Measurements from ENCODE around the gene SLC16A13. TPM values are rescaled to one million over a fixed set of nuclear protein-coding genes. Genes with fewer than 3 reads are reported as not detected.

SLC16A13 gene
- total RNA-seq, 1 donor from 2014 or later: 3.4 TPM

DNA sequence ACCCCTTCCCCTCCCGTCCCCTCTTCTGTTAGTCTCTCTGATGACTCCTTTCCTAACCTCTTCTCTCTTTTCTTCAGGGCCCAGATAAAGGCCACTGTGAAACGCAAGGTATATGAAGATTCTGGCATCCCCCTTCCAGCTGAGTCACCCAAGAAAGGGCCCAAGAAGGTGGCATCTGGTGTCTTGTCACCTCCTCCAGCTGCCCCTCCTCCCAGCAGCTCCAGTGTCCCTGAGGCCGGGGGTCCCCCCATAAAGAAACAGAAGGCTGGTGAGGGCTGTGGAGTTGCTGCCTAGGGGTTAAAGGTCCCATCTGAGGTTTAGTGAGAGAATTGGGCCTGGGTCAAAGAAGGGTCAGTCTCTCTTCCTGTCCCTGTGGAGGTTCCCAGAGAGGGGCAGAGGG lies 19.4 kb upstream of the SLC16A13 start:
- TF ChIP-seq, protein P1, sequence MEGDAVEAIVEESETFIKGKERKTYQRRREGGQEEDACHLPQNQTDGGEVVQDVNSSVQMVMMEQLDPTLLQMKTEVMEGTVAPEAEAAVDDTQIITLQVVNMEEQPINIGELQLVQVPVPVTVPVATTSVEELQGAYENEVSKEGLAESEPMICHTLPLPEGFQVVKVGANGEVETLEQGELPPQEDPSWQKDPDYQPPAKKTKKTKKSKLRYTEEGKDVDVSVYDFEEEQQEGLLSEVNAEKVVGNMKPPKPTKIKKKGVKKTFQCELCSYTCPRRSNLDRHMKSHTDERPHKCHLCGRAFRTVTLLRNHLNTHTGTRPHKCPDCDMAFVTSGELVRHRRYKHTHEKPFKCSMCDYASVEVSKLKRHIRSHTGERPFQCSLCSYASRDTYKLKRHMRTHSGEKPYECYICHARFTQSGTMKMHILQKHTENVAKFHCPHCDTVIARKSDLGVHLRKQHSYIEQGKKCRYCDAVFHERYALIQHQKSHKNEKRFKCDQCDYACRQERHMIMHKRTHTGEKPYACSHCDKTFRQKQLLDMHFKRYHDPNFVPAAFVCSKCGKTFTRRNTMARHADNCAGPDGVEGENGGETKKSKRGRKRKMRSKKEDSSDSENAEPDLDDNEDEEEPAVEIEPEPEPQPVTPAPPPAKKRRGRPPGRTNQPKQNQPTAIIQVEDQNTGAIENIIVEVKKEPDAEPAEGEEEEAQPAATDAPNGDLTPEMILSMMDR (IDR thresholded peaks at IDR 0.05; ENCODE audit: insufficient read depth, low read length, poor library complexity, severe bottlenecking): no peak
- no peak for DNase-seq (ENCODE audit: low read depth)
- Histone ChIP-seq H3K36me3 (ENCODE audit: control insufficient read depth, insufficient read depth, low read length) (peaks cover 1% of the 10 kb centered on the region), H3K27me3 (ENCODE audit: control insufficient read depth, insufficient read depth, low read length) (no peaks in the 10 kb centered on the region), H3K4me3 (ENCODE audit: low read depth, low read length) (no peak overlapping the region)

DNA sequence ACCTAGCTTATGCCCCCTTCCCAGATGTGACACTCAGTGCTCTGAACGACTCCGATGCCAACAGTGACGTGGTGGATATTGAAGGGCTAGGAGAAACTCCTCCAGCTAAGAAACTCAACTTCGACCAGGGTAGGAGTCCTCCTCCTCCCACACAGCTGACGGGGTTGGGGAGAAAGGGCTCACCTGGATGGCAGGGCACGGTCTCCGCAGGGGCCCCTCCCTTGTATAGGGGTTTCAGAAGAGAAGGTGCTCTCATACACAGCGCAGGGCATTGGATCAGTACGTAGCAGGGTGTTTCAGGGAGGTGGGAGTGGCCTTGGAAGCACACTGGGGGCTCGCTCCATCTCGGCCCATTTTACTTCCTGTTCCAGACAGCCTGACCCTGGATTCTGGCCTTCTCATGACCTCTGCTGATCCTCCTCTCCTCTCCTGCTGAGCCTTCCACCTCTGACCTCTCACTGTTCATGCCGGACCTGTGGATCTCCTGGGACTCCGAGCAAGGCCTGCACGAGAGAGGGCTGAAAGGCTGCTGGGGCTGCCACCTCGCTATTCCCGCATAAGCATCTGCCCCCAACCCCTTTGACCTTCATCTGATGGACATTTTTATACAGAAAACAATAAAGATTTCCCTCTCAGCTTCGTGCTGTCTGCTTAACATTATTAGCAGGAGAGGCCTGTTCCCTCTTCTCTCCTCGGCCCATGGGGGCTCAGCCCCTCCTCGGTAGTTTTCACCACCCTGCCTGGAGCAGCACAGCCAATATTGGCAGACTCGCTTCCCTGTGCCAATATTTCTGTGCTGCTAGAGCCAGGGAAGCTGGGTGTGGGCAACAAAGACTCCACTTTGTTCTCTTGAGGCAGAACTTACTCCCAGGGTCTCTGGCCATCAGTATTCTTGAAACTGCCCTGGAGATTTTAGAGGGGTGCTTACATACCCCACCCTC lies 18.7 kb upstream of the SLC16A13 start:
- DNase-seq (ENCODE audit: low read depth): no peak
- TF ChIP-seq, protein P1 (IDR thresholded peaks at IDR 0.05; ENCODE audit: insufficient read depth, low read length, poor library complexity, severe bottlenecking): no peak
- peaks cover 1% of the 10 kb centered on the region for H3K36me3 ChIP-seq (ENCODE audit: control insufficient read depth, insufficient read depth, low read length)
- H3K27me3 ChIP-seq (ENCODE audit: control insufficient read depth, insufficient read depth, low read length): peaks cover 2% of the 10 kb centered on the region
- H3K4me3 ChIP-seq (ENCODE audit: low read depth, low read length): no peak overlapping the region

DNA sequence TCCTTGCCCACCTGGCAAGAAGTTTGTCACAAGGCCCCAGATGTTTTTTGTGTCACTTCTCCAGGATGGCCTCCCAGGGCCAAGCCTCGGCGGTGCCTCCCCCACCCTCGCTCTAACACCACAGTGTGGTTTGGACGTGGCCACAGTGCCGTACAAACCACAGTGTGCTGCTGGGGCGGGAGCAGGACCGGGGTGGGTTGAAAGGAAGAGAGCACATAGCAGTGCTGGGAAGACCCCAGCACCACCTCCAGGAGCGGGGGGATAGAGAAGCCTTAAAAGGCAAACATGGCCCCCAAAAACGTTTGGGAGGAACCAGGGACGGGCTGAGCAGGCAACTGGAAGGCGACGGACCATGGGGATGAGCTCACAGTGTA lies 18.0 kb upstream of the SLC16A13 start:
- H3K27me3 ChIP-seq (ENCODE audit: control insufficient read depth, insufficient read depth, low read length): peaks cover 9% of the 10 kb centered on the region
- no peak for DNase-seq (ENCODE audit: low read depth)
- TF ChIP-seq, protein P1 (IDR thresholded peaks at IDR 0.05; ENCODE audit: insufficient read depth, low read length, poor library complexity, severe bottlenecking): no peak
- peaks cover 1% of the 10 kb centered on the region for H3K36me3 ChIP-seq (ENCODE audit: control insufficient read depth, insufficient read depth, low read length)
- no peak overlapping the region for H3K4me3 ChIP-seq (ENCODE audit: low read depth, low read length)

DNA sequence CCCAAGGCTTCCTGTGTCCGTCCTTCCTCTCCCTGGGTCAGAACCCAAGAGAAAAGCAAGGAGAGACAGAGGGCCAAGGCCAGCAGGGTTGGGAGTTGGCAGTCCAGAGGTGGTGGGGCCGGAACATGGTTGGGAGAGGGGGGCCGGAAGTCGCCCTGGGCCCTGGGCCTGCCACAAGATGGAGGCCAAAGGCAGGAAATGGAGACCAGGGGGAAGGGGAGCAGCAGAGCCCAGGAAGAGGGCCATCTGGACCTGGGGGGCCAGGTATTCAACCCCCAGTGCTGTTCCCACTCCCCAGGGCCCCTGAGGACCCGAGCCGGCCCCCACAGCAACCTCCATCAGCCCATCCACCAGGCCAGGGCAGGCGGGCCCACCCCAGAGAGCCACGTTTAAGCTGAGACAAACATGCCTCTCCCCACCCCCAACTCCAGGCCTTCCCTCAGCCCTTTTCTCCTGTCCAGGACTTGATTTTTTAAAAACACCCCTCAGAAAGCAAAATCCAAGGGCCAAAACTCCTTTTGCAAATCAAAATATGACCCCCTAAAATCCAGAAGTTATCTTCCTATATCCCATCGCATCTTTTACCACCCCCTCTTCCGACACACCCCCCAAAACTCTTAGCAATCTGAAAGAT lies 17.4 kb upstream of the SLC16A13 start:
- Histone ChIP-seq H3K27me3 (ENCODE audit: control insufficient read depth, insufficient read depth, low read length) (peaks cover 15% of the 10 kb centered on the region), H3K4me3 (ENCODE audit: low read depth, low read length) (no peak overlapping the region), H3K36me3 (ENCODE audit: control insufficient read depth, insufficient read depth, low read length) (peaks cover 1% of the 10 kb centered on the region)
- no peak for DNase-seq (ENCODE audit: low read depth)
- TF ChIP-seq, protein P1 (IDR thresholded peaks at IDR 0.05; ENCODE audit: insufficient read depth, low read length, poor library complexity, severe bottlenecking): no peak

DNA sequence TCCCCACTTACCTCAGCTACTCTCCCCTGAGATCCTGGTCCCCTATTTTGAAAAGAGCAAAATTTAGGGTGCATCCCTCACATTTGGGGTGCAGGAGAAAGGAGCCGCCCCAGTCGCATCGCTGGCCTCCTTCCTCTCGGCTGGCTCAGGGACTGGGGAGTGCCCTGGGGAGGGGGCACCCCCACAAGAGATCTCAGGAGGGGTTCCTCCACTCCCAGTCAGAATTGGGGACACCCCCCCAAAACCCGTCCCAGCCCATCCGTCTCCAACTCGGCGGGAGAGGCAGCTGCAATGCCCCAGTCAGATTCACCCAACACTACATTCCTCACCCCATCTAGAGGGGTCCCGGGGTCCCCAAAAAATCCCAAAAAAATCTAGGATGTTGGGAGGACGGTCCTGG lies 16.4 kb upstream of the SLC16A13 start:
- Histone ChIP-seq H3K4me3 (ENCODE audit: low read depth, low read length) (no peak overlapping the region), H3K27me3 (ENCODE audit: control insufficient read depth, insufficient read depth, low read length) (peaks cover 17% of the 10 kb centered on the region), H3K36me3 (ENCODE audit: control insufficient read depth, insufficient read depth, low read length) (no peaks in the 10 kb centered on the region)
- TF ChIP-seq, protein P1 (IDR thresholded peaks at IDR 0.05; ENCODE audit: insufficient read depth, low read length, poor library complexity, severe bottlenecking): no peak
- DNase-seq (ENCODE audit: low read depth): no peak
